K562 (cell line): ENCODE measurements around the gene AMDHD2. TPM values are rescaled to one million over a fixed set of nuclear protein-coding genes. Genes with fewer than 3 reads are reported as not detected.

Experiments
- ATAC-seq: fragments of 200-7000 bp; cut with Tn5 transposase; 3 replicates; pipeline ENCODE4 v1.9.1; 2020; ENCODE audit warnings: moderate library complexity
- BruUV-seq: library from RNA; stranded (reverse); fragments of 400-500 nt; replicated peaks from 2 replicates; lab custom pipeline; 2021; lab: Mats Ljungman, UMichigan
- CTCF ChIA-PET: fragments of 300-600 bp; formaldehyde crosslinking; extraction: SDS; loops from one replicate; lab custom pipeline; 2021; ENCODE audit warnings: low intra/inter-chr PET ratio; lab: Yijun Ruan, JAX
- POLR2A ChIA-PET: fragments of 300-600, 350-650 bp; sonication (Branson Sonifier 250); formaldehyde crosslinking; extraction: SDS; loops from one replicate; lab custom pipeline; 2021; ENCODE audit warnings: antibody characterized with exemption, inconsistent platforms; lab: Yijun Ruan, JAX
- DNase-seq, 4 experiments: peaks; one replicate each; pipeline versions ENCODE4 v3.0.0 to v3.0.0-alpha.2; 2011 to 2018; ENCODE audit warnings: low spot score in 3 of 4, mixed read lengths in 3 of 4; ENCODE audit errors: extremely low read depth in 1 of 4
- FAIRE-seq: peaks from 2 replicates; lab custom pipeline; 2011; peaks lifted over from hg19 to GRCh38; lab: Jason Lieb, UNC
- H2AFZ ChIP-seq: 2 replicates; pipeline ENCODE4 v1.6.0; 2011; ENCODE audit warnings: low read depth, low read length, control low read depth, inconsistent platforms
- H3K27ac ChIP-seq: fragments of 200-600 bp; 3 replicates; pipeline ENCODE4 v1.8.0; 2011; ENCODE audit warnings: low read depth, mild to moderate bottlenecking, control low read depth, inconsistent platforms, low read length, moderate library complexity, mixed read lengths; ENCODE audit errors: extremely low read depth
- H3K27me3 ChIP-seq, 2 experiments: fragments of 300-600 bp in 1 of 2; 2 replicates in 1 of 2; 3 replicates in 1 of 2; pipeline versions ENCODE4 v1.6.0 to v1.8.0; 2011; ENCODE audit warnings: inconsistent platforms in 2 of 2, low read length in 2 of 2, mild to moderate bottlenecking in 1 of 2, mixed read lengths in 1 of 2, moderate library complexity in 1 of 2; ENCODE audit not compliant: control insufficient read depth in 2 of 2, insufficient read depth in 2 of 2
- H3K36me3 ChIP-seq: fragments of 300-600 bp; 3 replicates; pipeline ENCODE4 v1.8.0; 2011; ENCODE audit warnings: mild to moderate bottlenecking, low read length, inconsistent platforms; ENCODE audit not compliant: control insufficient read depth, insufficient read depth
- H3K4me1 ChIP-seq, 2 experiments: fragments of 200-600 bp in 1 of 2; replicated peaks in 1 of 2; 2 replicates in 1 of 2; 3 replicates in 1 of 2; pipeline versions ENCODE4 v1.5.1 to v1.8.0; 2011; ENCODE audit warnings: inconsistent platforms in 2 of 2, low read length in 2 of 2, mild to moderate bottlenecking in 1 of 2, mixed read lengths in 1 of 2, moderate library complexity in 1 of 2; ENCODE audit not compliant: control insufficient read depth in 2 of 2, insufficient read depth in 2 of 2
- H3K4me2 ChIP-seq: 2 replicates; pipeline ENCODE4 v1.6.1; 2011; ENCODE audit warnings: low read length, control low read depth, inconsistent platforms, mixed read lengths; ENCODE audit not compliant: insufficient read depth
- H3K4me3 ChIP-seq: fragments of 200-600 bp; sonication (generic), shearing (Covaris generic); 2 replicates; pipeline ENCODE4 v1.5.1; 2016; ENCODE audit warnings: control low read depth, inconsistent platforms
- H3K79me2 ChIP-seq: fragments of 200-600 bp; 3 replicates; pipeline ENCODE4 v1.8.0; 2011; ENCODE audit warnings: low read length, inconsistent platforms; ENCODE audit not compliant: control insufficient read depth, insufficient read depth
- H3K9ac ChIP-seq, 2 experiments: 2 replicates each; pipeline versions ENCODE4 v1.6.0 to v1.6.1; 2011; ENCODE audit warnings: low read depth in 2 of 2, low read length in 2 of 2, control low read depth in 1 of 2, inconsistent platforms in 1 of 2, mild to moderate bottlenecking in 1 of 2, mixed read lengths in 1 of 2; ENCODE audit not compliant: insufficient read depth in 1 of 2
- H3K9me1 ChIP-seq: one replicate; pipeline ENCODE4 v1.6.0; 2011; ENCODE audit warnings: inconsistent platforms, mild to moderate bottlenecking, low read length, moderate library complexity; ENCODE audit not compliant: control insufficient read depth, insufficient read depth
- H3K9me3 ChIP-seq: replicated peaks from 2 replicates; pipeline ENCODE4 v1.5.1; 2011; ENCODE audit warnings: low read depth, low read length, inconsistent platforms; ENCODE audit not compliant: control insufficient read depth, insufficient read depth
- H4K20me1 ChIP-seq: replicated peaks from 2 replicates; pipeline ENCODE4 v1.6.1; 2011; ENCODE audit warnings: low read length, inconsistent platforms, mixed read lengths; ENCODE audit not compliant: control insufficient read depth, insufficient read depth
- DIDO1 ChIP-seq: fragments of 450-650 bp; IDR thresholded peaks from 2 replicates; pipeline ENCODE4 v1.6.1; 2016; ENCODE audit warnings: low read depth, missing biosample characterization, missing genetic modification characterization
- HOXB6 ChIP-seq: fragments of 250-450 bp; sonication (Bioruptor Pico); IDR thresholded peaks from 2 replicates; pipeline ENCODE4 v1.5.1; 2022; ENCODE audit warnings: mild to moderate bottlenecking, borderline replicate concordance
- NFXL1 ChIP-seq: fragments of 450-650 bp; formaldehyde crosslinking; IDR thresholded peaks from 2 replicates; pipeline ENCODE4 v1.4.0; 2021; ENCODE audit warnings: mild to moderate bottlenecking
- PPARD ChIP-seq: fragments of 250-450 bp; sonication (Bioruptor Pico); IDR thresholded peaks from 2 replicates; pipeline ENCODE4 v1.8.0; 2022; ENCODE audit warnings: inconsistent platforms, mild to moderate bottlenecking, moderate library complexity
- PRPF4 ChIP-seq: fragments of 200-400 bp; formaldehyde crosslinking; IDR thresholded peaks from one replicate; pipeline ENCODE4 v1.6.1; 2017; ENCODE audit warnings: low read length, low read depth, mild to moderate bottlenecking; ENCODE audit not compliant: insufficient read depth, poor library complexity, severe bottlenecking
- RBM17 ChIP-seq: fragments of 200-400 bp; formaldehyde crosslinking; IDR thresholded peaks from 2 replicates; pipeline ENCODE4 v1.6.1; 2017; ENCODE audit warnings: low read depth, mild to moderate bottlenecking, low read length, borderline replicate concordance
- U2AF2 ChIP-seq: fragments of 200-400 bp; formaldehyde crosslinking; optimal IDR thresholded peaks from 2 replicates; pipeline ENCODE3; 2017; ENCODE audit warnings: low read depth, mild to moderate bottlenecking, low read length
- XRCC3 ChIP-seq: fragments of 450-650 bp; IDR thresholded peaks from 2 replicates; pipeline ENCODE4 v1.6.1; 2017; ENCODE audit warnings: mild to moderate bottlenecking, moderate library complexity
- ZKSCAN1 ChIP-seq: fragments of 150-350 bp; IDR thresholded peaks from 2 replicates; pipeline ENCODE4 v1.6.1; 2016; ENCODE audit warnings: low read depth, low read length
- WGBS: fragments of 100-300 bp; shearing (Covaris generic); methylation state at CpG from one replicate; pipeline ENCODE4 v1.1.6; 2016; ENCODE audit warnings: low coverage, mixed read lengths; ENCODE audit not compliant: insufficient coverage; ENCODE audit errors: missing lambda C conversion rate; 5-methylcytosine and 5-hydroxymethylcytosine counted together
- in situ Hi-C: fragments of 300-500 bp; cut with MboI; formaldehyde crosslinking; loops from 4 replicates; pipeline ENCODE4 v1.15.0; 2018; ENCODE audit warnings: inconsistent platforms, mixed read lengths
- intact Hi-C: fragments of 100-400 bp; cut with micrococcal nuclease; formaldehyde crosslinking; loops from 2 replicates; pipeline ENCODE4 v1.14.2; 2022
- polyA plus RNA-seq, 8 experiments: library from polyadenylated mRNA; depleted of rRNA in 4 of 8; stranded (reverse) in 5 of 8; unstranded in 3 of 8; fragments of >200 nt; fragmentation: Nextera tagmentation in 2 of 8; fragmentation: Illumina TruSeq in 1 of 8; extraction: Ambion mirVana in 2 of 8; extraction: Trizol in 1 of 8; gene quantifications; 2 replicates each; pipeline versions ENCODE4 v1.2.1 to v1.2.3, GENCODE V29; 2011 to 2014; ENCODE audit warnings: inconsistent platforms in 1 of 8, missing spikeins in 1 of 8
- total RNA-seq, 7 experiments: library from RNA; depleted of rRNA in 6 of 7; stranded (reverse); fragments of >200 nt in 6 of 7; fragmentation: Illumina TruSeq in 2 of 7; extraction: Trizol in 2 of 7; gene quantifications; 2 replicates each; pipeline versions ENCODE4 v1.2.1 to v1.2.3, GENCODE V29; 2011 to 2021; ENCODE audit warnings: low replicate concordance in 1 of 7
- TF ChIP-seq, protein P1 (sequence below), 2 experiments: IDR thresholded peaks; 2 replicates each; pipeline ENCODE4 v1.6.1; 2011; ENCODE audit warnings: borderline replicate concordance in 1 of 2, control low read depth in 1 of 2, low read depth in 1 of 2, low read length in 1 of 2, mild to moderate bottlenecking in 1 of 2, mixed read lengths in 1 of 2, moderate library complexity in 1 of 2; ENCODE audit not compliant: insufficient read depth in 1 of 2, insufficient read length in 1 of 2, poor library complexity in 1 of 2, severe bottlenecking in 1 of 2; ENCODE audit errors: extremely low read depth in 1 of 2
- TF ChIP-seq, protein P2 (sequence below): fragments of 250-450 bp; sonication (Bioruptor Pico); IDR thresholded peaks from 2 replicates; pipeline ENCODE4 v1.4.0; 2020

The AMDHD2 gene
- total and polyA plus RNA-seq, 9 of the 15 experiments (the other 6 are each of a cell fraction or from before 2014, with no cell fraction given) = 0.38 to 56.9 (median 18.3) TPM; not detected in 1

GRCh38 chr16:2480948-2481347, 39.2 kb upstream of the AMDHD2 start:
- BruUV-seq = no TSS peak
- peaks cover 69 to 94% of the 10 kb centered on the region in 2 experiments for H3K4me1 ChIP-seq
- 88% methylated on average over 12 of the region's 12 CpGs for WGBS
- in situ Hi-C loops = no loop called here
- CTCF ChIA-PET = no interaction called here
- no peak overlapping the region for H3K4me3 ChIP-seq
- ATAC-seq (no peak), FAIRE-seq (no peak), DNase-seq (no peak)
- no peak overlapping the region for H3K4me2 ChIP-seq
- TF ChIP-seq DIDO1 (tag) (no peak), RBM17 (no peak), PPARD (CRISPR knock-in tag) (no peak), XRCC3 (no peak), U2AF2 (no peak), PRPF4 (no peak), NFXL1 (CRISPR knock-in tag) (no peak), HOXB6 (CRISPR knock-in tag) (no peak), ZKSCAN1 (no peak)
- TF ChIP-seq, protein P1, sequence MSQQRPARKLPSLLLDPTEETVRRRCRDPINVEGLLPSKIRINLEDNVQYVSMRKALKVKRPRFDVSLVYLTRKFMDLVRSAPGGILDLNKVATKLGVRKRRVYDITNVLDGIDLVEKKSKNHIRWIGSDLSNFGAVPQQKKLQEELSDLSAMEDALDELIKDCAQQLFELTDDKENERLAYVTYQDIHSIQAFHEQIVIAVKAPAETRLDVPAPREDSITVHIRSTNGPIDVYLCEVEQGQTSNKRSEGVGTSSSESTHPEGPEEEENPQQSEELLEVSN (IDR thresholded peaks at IDR 0.05; ENCODE audit: borderline replicate concordance in 1 of 2, extremely low read depth in 1 of 2, insufficient read depth in 1 of 2, insufficient read length in 1 of 2, low read depth in 1 of 2, low read length in 1 of 2, poor library complexity in 1 of 2, severe bottlenecking in 1 of 2) = no peak
- TF ChIP-seq, protein P2, sequence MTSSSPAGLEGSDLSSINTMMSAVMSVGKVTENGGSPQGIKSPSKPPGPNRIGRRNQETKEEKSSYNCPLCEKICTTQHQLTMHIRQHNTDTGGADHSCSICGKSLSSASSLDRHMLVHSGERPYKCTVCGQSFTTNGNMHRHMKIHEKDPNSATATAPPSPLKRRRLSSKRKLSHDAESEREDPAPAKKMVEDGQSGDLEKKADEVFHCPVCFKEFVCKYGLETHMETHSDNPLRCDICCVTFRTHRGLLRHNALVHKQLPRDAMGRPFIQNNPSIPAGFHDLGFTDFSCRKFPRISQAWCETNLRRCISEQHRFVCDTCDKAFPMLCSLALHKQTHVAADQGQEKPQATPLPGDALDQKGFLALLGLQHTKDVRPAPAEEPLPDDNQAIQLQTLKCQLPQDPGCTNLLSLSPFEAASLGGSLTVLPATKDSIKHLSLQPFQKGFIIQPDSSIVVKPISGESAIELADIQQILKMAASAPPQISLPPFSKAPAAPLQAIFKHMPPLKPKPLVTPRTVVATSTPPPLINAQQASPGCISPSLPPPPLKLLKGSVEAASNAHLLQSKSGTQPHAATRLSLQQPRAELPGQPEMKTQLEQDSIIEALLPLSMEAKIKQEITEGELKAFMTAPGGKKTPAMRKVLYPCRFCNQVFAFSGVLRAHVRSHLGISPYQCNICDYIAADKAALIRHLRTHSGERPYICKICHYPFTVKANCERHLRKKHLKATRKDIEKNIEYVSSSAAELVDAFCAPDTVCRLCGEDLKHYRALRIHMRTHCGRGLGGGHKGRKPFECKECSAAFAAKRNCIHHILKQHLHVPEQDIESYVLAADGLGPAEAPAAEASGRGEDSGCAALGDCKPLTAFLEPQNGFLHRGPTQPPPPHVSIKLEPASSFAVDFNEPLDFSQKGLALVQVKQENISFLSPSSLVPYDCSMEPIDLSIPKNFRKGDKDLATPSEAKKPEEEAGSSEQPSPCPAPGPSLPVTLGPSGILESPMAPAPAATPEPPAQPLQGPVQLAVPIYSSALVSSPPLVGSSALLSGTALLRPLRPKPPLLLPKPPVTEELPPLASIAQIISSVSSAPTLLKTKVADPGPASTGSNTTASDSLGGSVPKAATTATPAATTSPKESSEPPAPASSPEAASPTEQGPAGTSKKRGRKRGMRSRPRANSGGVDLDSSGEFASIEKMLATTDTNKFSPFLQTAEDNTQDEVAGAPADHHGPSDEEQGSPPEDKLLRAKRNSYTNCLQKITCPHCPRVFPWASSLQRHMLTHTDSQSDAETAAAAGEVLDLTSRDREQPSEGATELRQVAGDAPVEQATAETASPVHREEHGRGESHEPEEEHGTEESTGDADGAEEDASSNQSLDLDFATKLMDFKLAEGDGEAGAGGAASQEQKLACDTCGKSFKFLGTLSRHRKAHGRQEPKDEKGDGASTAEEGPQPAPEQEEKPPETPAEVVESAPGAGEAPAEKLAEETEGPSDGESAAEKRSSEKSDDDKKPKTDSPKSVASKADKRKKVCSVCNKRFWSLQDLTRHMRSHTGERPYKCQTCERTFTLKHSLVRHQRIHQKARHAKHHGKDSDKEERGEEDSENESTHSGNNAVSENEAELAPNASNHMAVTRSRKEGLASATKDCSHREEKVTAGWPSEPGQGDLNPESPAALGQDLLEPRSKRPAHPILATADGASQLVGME = no peak
- peaks cover 8% of the 10 kb centered on the region; the same call in 1 of the 2 replicates for H4K20me1 ChIP-seq
- POLR2A ChIA-PET = interaction anchor here (1.3 to 2.2 kb wide), 2 partner anchors 8 to 20 kb away, joined by 3 to 8 read pairs; no protein-coding TSS in a partner anchor
- H3K27ac ChIP-seq = no peak overlapping the region; the same call in 2 of the 3 replicates
- no peaks in the 10 kb centered on the region for H3K9me3 ChIP-seq
- peaks cover 95% of the 10 kb centered on the region for H3K79me2 ChIP-seq
- H3K36me3 ChIP-seq = peaks cover 34% of the 10 kb centered on the region; the same call in 2 of the 3 replicates
- no peaks in the 10 kb centered on the region for H3K27me3 ChIP-seq
- H2AFZ ChIP-seq = no peak overlapping the region
- H3K9ac ChIP-seq = peak overlapping the region in 1 of 2 experiments; percentile 81; a peak in 2 of 4 replicates
- no peaks in the 10 kb centered on the region for H3K9me1 ChIP-seq
- intact Hi-C loops = no loop called here
